SU-DHL-6 (cell line): ENCODE data around the gene PLXND1.

Experiments used
- H2AFZ ChIP-seq: fragments of 200-600 bp; sonication (generic); 2 replicates; pipeline ENCODE4 v1.6.1; 2014; ENCODE audit warnings: low read depth, mild to moderate bottlenecking, moderate library complexity, mixed read lengths, antibody characterized with exemption, low read length; ENCODE audit not compliant: severe bottlenecking
- H3F3A ChIP-seq: fragments of 200-600 bp; shearing (Covaris generic); 2 replicates; pipeline ENCODE4 v1.6.0; 2016; ENCODE audit warnings: antibody characterized with exemption, mild to moderate bottlenecking; ENCODE audit not compliant: insufficient read depth
- H3K27ac ChIP-seq: fragments of 200-600 bp; sonication (generic); 2 replicates; pipeline ENCODE4 v1.5.1; 2016; ENCODE audit warnings: low read depth, mild to moderate bottlenecking, low read length, moderate library complexity, mixed read lengths
- H3K27me3 ChIP-seq: fragments of 200-600 bp; sonication (generic), shearing (Covaris generic); 2 replicates; pipeline ENCODE4 v1.6.0; 2014; ENCODE audit warnings: mild to moderate bottlenecking, low read length
- H3K36me3 ChIP-seq: fragments of 200-600 bp; sonication (generic); 2 replicates; pipeline ENCODE4 v1.6.1; 2014; ENCODE audit warnings: mild to moderate bottlenecking, low read length, mixed read lengths
- H3K4me2 ChIP-seq: fragments of 300-600, 200-600 bp; shearing (Covaris generic), sonication (generic); 2 replicates; pipeline ENCODE4 v1.6.0; 2014; ENCODE audit warnings: low read length, low read depth, mild to moderate bottlenecking; ENCODE audit not compliant: poor library complexity, severe bottlenecking
- H3K4me3 ChIP-seq: fragments of 200-600 bp; sonication (generic); 2 replicates; pipeline ENCODE4 v1.5.1; 2014; ENCODE audit warnings: antibody characterized with exemption, low read length, mild to moderate bottlenecking, mixed read lengths; ENCODE audit not compliant: insufficient read depth, poor library complexity, severe bottlenecking
- H3K79me2 ChIP-seq: fragments of 200-600 bp; sonication (generic); 2 replicates; pipeline ENCODE4 v1.6.1; 2014; ENCODE audit warnings: mild to moderate bottlenecking, low read length, moderate library complexity; ENCODE audit not compliant: insufficient read depth
- H3K9ac ChIP-seq: fragments of 200-600 bp; sonication (generic); 2 replicates; pipeline ENCODE4 v1.7.0; 2014; ENCODE audit warnings: mild to moderate bottlenecking, low read length
- H3K9me2 ChIP-seq: fragments of 200-600 bp; sonication (generic); replicated peaks from 2 replicates; pipeline ENCODE4 v1.6.1; 2014; ENCODE audit warnings: low read length; ENCODE audit not compliant: insufficient read depth
- H3K9me3 ChIP-seq: fragments of 200-600 bp; sonication (generic); 2 replicates; pipeline ENCODE4 v1.6.1; 2014; ENCODE audit warnings: low read length, mixed read lengths; ENCODE audit not compliant: insufficient read depth
- H4K20me1 ChIP-seq: fragments of 200-600 bp; sonication (generic); 2 replicates; pipeline ENCODE4 v1.6.1; 2014; ENCODE audit warnings: low read depth, mild to moderate bottlenecking, antibody characterized with exemption, low read length, moderate library complexity, mixed read lengths
- EZH2phosphoT487 ChIP-seq: fragments of 200-600 bp; sonication (generic), shearing (Covaris generic); conservative IDR thresholded peaks from 2 replicates; pipeline ENCODE4 v1.6.1; 2018; ENCODE audit warnings: mild to moderate bottlenecking, antibody characterized with exemption, low read length, moderate library complexity, mixed read lengths
- TF ChIP-seq, protein P1 (sequence below): fragments of 200-600 bp; sonication (generic); IDR thresholded peaks from one replicate; pipeline ENCODE4 v1.5.1; 2017; ENCODE audit warnings: antibody characterized with exemption, mild to moderate bottlenecking, low read length, moderate library complexity; ENCODE audit not compliant: insufficient read depth, poor library complexity, severe bottlenecking

PLXND1 gene

DNA sequence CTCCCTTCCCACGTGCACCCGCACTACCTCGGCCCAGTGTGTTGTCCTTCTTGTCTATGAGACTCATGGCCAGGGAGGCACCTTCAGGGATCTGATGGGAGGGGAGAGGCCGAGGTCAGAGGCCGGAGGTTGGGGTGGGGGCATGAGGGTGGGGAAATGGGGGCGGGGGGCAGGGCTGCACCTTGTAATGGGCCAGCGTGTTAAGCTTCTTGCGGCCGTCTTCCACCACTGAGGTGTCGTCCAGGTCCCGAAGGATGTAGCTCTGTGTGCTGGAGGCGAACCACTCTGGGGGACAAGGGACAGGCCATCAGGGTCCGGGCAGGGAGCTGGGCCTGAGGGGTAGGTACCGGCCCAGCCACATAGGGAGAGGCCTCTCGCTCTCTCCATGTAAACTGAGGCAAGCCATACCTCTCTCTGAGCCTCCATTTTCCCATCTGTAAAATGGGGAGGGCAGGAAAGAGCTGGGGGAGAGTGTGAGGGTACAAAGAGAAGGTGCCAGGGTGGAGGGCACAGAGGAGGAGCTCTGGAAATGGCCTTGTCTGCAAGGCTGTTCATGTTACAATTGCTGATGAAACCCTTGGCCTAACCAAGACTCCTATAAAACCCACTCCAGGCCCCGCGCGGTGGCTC lies 44.7 kb downstream of the PLXND1 start:
- no peaks in the 10 kb centered on the region for H3K9me3 ChIP-seq
- H3K4me3 ChIP-seq = no peak overlapping the region
- H3K27me3 ChIP-seq = no peaks in the 10 kb centered on the region
- no peaks in the 10 kb centered on the region for H3K9me2 ChIP-seq
- no peak overlapping the region for H2AFZ ChIP-seq
- H3K36me3 ChIP-seq = no peaks in the 10 kb centered on the region
- no peaks in the 10 kb centered on the region for H3K79me2 ChIP-seq
- H3K4me2 ChIP-seq = no peak overlapping the region
- no peak overlapping the region for H3K9ac ChIP-seq
- H4K20me1 ChIP-seq = no peaks in the 10 kb centered on the region
- no peak overlapping the region for H3K27ac ChIP-seq
- TF ChIP-seq, protein P1, sequence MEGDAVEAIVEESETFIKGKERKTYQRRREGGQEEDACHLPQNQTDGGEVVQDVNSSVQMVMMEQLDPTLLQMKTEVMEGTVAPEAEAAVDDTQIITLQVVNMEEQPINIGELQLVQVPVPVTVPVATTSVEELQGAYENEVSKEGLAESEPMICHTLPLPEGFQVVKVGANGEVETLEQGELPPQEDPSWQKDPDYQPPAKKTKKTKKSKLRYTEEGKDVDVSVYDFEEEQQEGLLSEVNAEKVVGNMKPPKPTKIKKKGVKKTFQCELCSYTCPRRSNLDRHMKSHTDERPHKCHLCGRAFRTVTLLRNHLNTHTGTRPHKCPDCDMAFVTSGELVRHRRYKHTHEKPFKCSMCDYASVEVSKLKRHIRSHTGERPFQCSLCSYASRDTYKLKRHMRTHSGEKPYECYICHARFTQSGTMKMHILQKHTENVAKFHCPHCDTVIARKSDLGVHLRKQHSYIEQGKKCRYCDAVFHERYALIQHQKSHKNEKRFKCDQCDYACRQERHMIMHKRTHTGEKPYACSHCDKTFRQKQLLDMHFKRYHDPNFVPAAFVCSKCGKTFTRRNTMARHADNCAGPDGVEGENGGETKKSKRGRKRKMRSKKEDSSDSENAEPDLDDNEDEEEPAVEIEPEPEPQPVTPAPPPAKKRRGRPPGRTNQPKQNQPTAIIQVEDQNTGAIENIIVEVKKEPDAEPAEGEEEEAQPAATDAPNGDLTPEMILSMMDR = no peak
- no peak for TF ChIP-seq EZH2phosphoT487
- H3F3A ChIP-seq = no peaks in the 10 kb centered on the region

DNA sequence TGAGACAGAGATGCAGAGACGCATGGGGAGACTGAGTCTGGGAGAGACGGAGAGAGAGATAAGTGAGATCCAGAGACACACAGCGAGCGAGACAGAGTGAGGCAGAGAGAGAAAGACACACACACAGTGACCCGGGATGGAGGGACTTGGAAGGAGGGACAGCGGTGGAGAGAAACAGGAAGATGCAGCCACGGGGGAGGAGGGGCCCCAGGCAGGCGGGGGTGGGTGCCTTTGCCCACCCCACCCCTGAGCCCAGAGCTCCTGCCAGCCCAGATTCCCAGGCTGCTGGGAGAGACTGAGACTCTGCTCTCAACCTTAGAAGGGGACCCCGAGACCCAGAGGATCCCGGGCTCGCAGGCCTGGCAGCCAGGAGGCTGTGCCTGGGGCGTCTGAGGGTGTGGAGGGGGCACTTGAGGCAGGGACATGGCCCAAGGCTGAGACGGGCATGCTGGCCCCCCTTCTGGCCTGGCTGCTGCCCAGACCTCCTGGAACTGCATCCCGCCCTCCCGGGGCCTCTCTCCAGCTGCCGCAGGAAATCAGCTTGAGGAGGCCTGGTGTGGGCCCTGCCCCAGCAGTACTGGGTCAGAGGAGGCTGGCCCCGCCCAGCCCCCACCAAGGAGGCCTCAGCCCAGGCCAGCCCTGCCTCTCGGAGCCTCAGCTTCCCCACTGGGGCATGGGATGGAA lies 45.4 kb downstream of the PLXND1 start:
- Histone ChIP-seq H3K9me2 (no peaks in the 10 kb centered on the region), H2AFZ (no peak overlapping the region), H3K79me2 (no peaks in the 10 kb centered on the region), H3F3A (no peaks in the 10 kb centered on the region), H3K9ac (no peak overlapping the region), H3K4me2 (no peak overlapping the region), H3K9me3 (no peaks in the 10 kb centered on the region), H3K27ac (no peak overlapping the region), H4K20me1 (no peaks in the 10 kb centered on the region), H3K4me3 (no peak overlapping the region), H3K36me3 (no peaks in the 10 kb centered on the region), H3K27me3 (no peaks in the 10 kb centered on the region)
- TF ChIP-seq, protein P1 = no peak
- no peak for TF ChIP-seq EZH2phosphoT487

DNA sequence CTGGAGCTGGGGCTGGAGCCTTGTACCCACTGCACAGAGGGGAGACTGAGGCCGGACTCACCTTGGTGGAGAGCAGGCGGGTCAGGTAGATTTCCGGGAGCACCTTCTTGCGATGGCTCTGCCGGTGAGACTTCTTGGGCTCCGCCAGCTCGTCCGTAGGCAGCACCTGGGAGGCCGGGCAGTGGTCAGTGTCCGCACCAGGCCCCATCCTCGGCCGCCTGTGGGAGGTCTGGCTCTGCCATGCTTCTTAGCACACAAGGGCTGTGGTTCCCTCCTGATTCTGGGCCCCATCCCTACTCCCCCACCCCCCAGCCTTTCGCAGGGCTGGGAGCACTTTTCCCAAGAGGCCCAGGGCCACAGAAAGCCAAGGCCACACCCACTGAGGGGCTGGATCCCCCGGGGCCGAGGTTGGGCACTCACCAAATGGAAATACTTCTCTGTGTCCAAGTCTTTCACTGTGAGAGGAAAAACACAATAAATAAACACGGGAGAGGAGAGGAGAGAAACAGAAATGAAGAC lies 46.1 kb downstream of the PLXND1 start:
- Histone ChIP-seq H3K36me3 (no peaks in the 10 kb centered on the region), H3K27me3 (no peaks in the 10 kb centered on the region), H3F3A (no peaks in the 10 kb centered on the region), H3K4me2 (no peak overlapping the region), H3K4me3 (no peak overlapping the region), H3K27ac (no peak overlapping the region), H2AFZ (no peak overlapping the region), H3K79me2 (no peaks in the 10 kb centered on the region), H3K9ac (no peak overlapping the region), H4K20me1 (no peaks in the 10 kb centered on the region), H3K9me3 (no peaks in the 10 kb centered on the region), H3K9me2 (no peaks in the 10 kb centered on the region)
- TF ChIP-seq, protein P1 = no peak
- TF ChIP-seq EZH2phosphoT487 = no peak
